K562 (cell line): Measurements from ENCODE around the gene TMEM41B. TPM values are rescaled to one million over a fixed set of nuclear protein-coding genes. Genes with fewer than 3 reads are reported as not detected.

Source experiments
- AFF4 ChIP-seq: sonication (generic); formaldehyde crosslinking; IDR thresholded peaks from 2 replicates; pipeline ENCODE4 v1.8.0; 2023; ENCODE audit warnings: mild to moderate bottlenecking, missing genetic modification reagents
- ARNT ChIP-seq, 2 experiments: fragments of 450-650 bp; IDR thresholded peaks; 2 replicates each; pipeline ENCODE4 v1.6.1; 2016; ENCODE audit warnings: mild to moderate bottlenecking in 1 of 2
- BRCA1 ChIP-seq, 2 experiments: fragments of 450-650 bp in 1 of 2; sonication (generic) in 1 of 2; formaldehyde crosslinking in 1 of 2; IDR thresholded peaks; 2 replicates each; pipeline versions ENCODE4 v1.5.0 to v1.6.1; 2017 to 2020; ENCODE audit warnings: mild to moderate bottlenecking in 1 of 2, missing genetic modification reagents in 1 of 2
- CHCHD3 ChIP-seq: fragments of 250-450 bp; sonication (Bioruptor Pico); IDR thresholded peaks from 2 replicates; pipeline ENCODE4 v2.1.2; 2022; ENCODE audit warnings: mild to moderate bottlenecking
- CTBP1 ChIP-seq: fragments of 450-650 bp; IDR thresholded peaks from 2 replicates; pipeline ENCODE4 v1.6.1; 2016; ENCODE audit warnings: borderline replicate concordance
- HDAC1 ChIP-seq, 2 experiments: fragments of 450-650 bp; IDR thresholded peaks; 2 replicates each; pipeline ENCODE4 v1.6.1; 2016 to 2017; ENCODE audit warnings: inconsistent platforms in 1 of 2, mild to moderate bottlenecking in 1 of 2, moderate library complexity in 1 of 2
- SMARCB1 ChIP-seq: IDR thresholded peaks from 2 replicates; pipeline ENCODE4 v1.6.1; 2011; ENCODE audit warnings: improper control_type of control experiment, low read depth; ENCODE audit not compliant: insufficient read length
- SRSF1 ChIP-seq: fragments of 200-400 bp; formaldehyde crosslinking; IDR thresholded peaks from 2 replicates; pipeline ENCODE4 v1.6.1; 2017; ENCODE audit warnings: mild to moderate bottlenecking, low read depth, low read length, moderate library complexity
- STAG1 ChIP-seq: sonication (generic); formaldehyde crosslinking; IDR thresholded peaks from 2 replicates; pipeline ENCODE4 v1.5.0; 2020; ENCODE audit warnings: missing genetic modification reagents, borderline replicate concordance
- SUPT5H ChIP-seq: fragments of 450-650 bp; IDR thresholded peaks from 2 replicates; pipeline ENCODE4 v1.6.1; 2016
- TSC22D4 ChIP-seq: fragments of 450-650 bp; IDR thresholded peaks from 2 replicates; pipeline ENCODE4 v1.6.1; 2016; ENCODE audit warnings: missing genetic modification characterization, missing biosample characterization, control low read depth
- ZNF133 ChIP-seq: fragments of 250-450 bp; sonication (Bioruptor Pico); IDR thresholded peaks from 2 replicates; pipeline ENCODE4 v1.4.0; 2020; ENCODE audit warnings: mild to moderate bottlenecking
- ZNF143 ChIP-seq: sonication (generic); formaldehyde crosslinking; IDR thresholded peaks from 2 replicates; pipeline ENCODE4 v1.9.0; 2022; ENCODE audit warnings: mild to moderate bottlenecking, missing genetic modification reagents
- ZNF3 ChIP-seq: fragments of 250-450 bp; sonication (Bioruptor Pico); IDR thresholded peaks from 2 replicates; pipeline ENCODE4 v1.5.0; 2021; ENCODE audit warnings: mild to moderate bottlenecking, moderate library complexity
- ZNF324 ChIP-seq: fragments of 250-450 bp; sonication (Bioruptor Pico); IDR thresholded peaks from 2 replicates; pipeline ENCODE4 v1.4.0; 2020; ENCODE audit warnings: mild to moderate bottlenecking
- ZNF408 ChIP-seq: fragments of 250-450 bp; sonication (Bioruptor Pico); IDR thresholded peaks from 2 replicates; pipeline ENCODE4 v1.4.0; 2020; ENCODE audit warnings: low read depth, mild to moderate bottlenecking, moderate library complexity
- ZNF592 ChIP-seq: fragments of 450-650 bp; IDR thresholded peaks from 2 replicates; pipeline ENCODE4 v1.6.1; 2017; ENCODE audit warnings: antibody characterized with exemption, mild to moderate bottlenecking
- ZNF766 ChIP-seq: fragments of 200-800 bp; sonication (Bioruptor generic); conservative IDR thresholded peaks from 2 replicates; pipeline ENCODE4 v1.6.1; 2016; ENCODE audit warnings: missing genetic modification characterization, missing compliant biosample characterization
- polyA plus RNA-seq, 8 experiments: library from polyadenylated mRNA; depleted of rRNA in 4 of 8; stranded (reverse) in 5 of 8; unstranded in 3 of 8; fragments of >200 nt; fragmentation: Nextera tagmentation in 2 of 8; fragmentation: Illumina TruSeq in 1 of 8; extraction: Ambion mirVana in 2 of 8; extraction: Trizol in 1 of 8; gene quantifications; 2 replicates each; pipeline versions ENCODE4 v1.2.1 to v1.2.3, GENCODE V29; 2011 to 2014; ENCODE audit warnings: inconsistent platforms in 1 of 8, missing spikeins in 1 of 8
- total RNA-seq, 7 experiments: library from RNA; depleted of rRNA in 6 of 7; stranded (reverse); fragments of >200 nt in 6 of 7; fragmentation: Illumina TruSeq in 2 of 7; extraction: Trizol in 2 of 7; gene quantifications; 2 replicates each; pipeline versions ENCODE4 v1.2.1 to v1.2.3, GENCODE V29; 2011 to 2021; ENCODE audit warnings: low replicate concordance in 1 of 7
- TF ChIP-seq, protein P1 (sequence below): sonication (generic); formaldehyde crosslinking; IDR thresholded peaks from 2 replicates; pipeline ENCODE4 v1.8.1; 2023; ENCODE audit warnings: mild to moderate bottlenecking, missing genetic modification reagents, moderate library complexity

TMEM41B gene
- total and polyA plus RNA-seq, 9 of the 15 experiments (the other 6 are each of a cell fraction or from before 2014, with no cell fraction given), result 17.1 to 89.6 (median 48.7) TPM

GRCh38 chr11:9264316-9265210 lies 49.8 kb downstream of the TMEM41B start (continued):
- TF ChIP-seq BRCA1 (IDR thresholded peaks at IDR 0.05) (no peak), BRCA1 (CRISPR knock-in tag; IDR thresholded peaks at IDR 0.05) (0 out of 2 replicates have a peak, but pooled peaks have one; percentile 83), CHCHD3 (CRISPR knock-in tag) (no peak), ZNF408 (CRISPR knock-in tag) (no peak), HDAC1 (IDR thresholded peaks at IDR 0.05) (no peak), SMARCB1 (no peak), ZNF592 (peak; percentile 20; the same call in 1 of the 2 replicates), CTBP1 (no peak), SRSF1 (no peak), ZNF766 (0 out of 2 replicates have a peak, but pooled peaks have one; percentile 32), ZNF143 (CRISPR knock-in tag) (no peak), AFF4 (CRISPR knock-in tag) (peak; percentile 28; the same call in 1 of the 2 replicates), STAG1 (CRISPR knock-in tag) (0 out of 2 replicates have a peak, but pooled peaks have one; percentile 14), SUPT5H (0 out of 2 replicates have a peak, but pooled peaks have one; percentile 18), ARNT (IDR thresholded peaks at IDR 0.05) (no peak), ZNF3 (CRISPR knock-in tag) (no peak), TSC22D4 (tag) (no peak), ZNF324 (no peak), ZNF133 (CRISPR knock-in tag) (no peak)
- TF ChIP-seq, protein P1, sequence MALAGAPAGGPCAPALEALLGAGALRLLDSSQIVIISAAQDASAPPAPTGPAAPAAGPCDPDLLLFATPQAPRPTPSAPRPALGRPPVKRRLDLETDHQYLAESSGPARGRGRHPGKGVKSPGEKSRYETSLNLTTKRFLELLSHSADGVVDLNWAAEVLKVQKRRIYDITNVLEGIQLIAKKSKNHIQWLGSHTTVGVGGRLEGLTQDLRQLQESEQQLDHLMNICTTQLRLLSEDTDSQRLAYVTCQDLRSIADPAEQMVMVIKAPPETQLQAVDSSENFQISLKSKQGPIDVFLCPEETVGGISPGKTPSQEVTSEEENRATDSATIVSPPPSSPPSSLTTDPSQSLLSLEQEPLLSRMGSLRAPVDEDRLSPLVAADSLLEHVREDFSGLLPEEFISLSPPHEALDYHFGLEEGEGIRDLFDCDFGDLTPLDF, result 0 out of 2 replicates have a peak, but pooled peaks have one; percentile 33
